GM18909 (cell line): Measurements from ENCODE around the gene PHLPP2.
"Not testable (repeated sequence)": the region's sequence is repeated elsewhere in the genome, so short reads cannot be mapped to it uniquely, and the experiment has no call there.

Source experiments
- ATAC-seq: cut with Tn5 transposase; IDR thresholded peaks from one replicate; pipeline ENCODE4 v1.9.1; 2021; ENCODE audit warnings: mild to moderate bottlenecking; ENCODE audit not compliant: unreplicated experiment, poor library complexity

The PHLPP2 gene

GRCh38 chr16:71626018-71626857 lies 98.3 kb downstream of the PHLPP2 start, which contains the start of gene MARVELD3:
Gene MARVELD3, plus strand, starts transcription at chr16:71626184. Its CDS starts 46 bp downstream, at chr16:71626230.
- no peak for ATAC-seq

GRCh38 chr16:71625113-71625850 lies 99.2 kb downstream of the PHLPP2 start:
- ATAC-seq: no peak

DNA sequence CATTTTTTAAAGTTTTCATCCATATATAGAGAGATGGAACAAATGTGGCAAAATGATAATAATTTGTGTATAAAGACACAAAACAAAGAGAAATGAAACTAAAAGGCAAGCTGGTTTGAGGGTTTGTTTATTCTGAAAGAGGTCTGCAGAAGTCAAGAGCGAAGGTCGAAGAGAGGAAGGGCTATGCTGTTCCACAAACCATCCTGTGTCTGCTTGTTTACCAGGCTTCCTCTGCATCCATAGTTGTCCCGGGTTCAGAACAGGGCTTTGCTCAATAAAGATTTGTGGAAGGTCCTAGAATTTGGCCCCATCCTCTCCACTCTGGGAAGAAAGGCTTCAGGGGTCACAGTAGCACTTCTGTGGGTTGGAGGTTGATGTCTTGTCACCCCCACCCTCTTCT lies 100.9 kb downstream of the PHLPP2 start:
- no peak for ATAC-seq

- no peak for ATAC-seq
These were observed 102.4 kb downstream of the PHLPP2 start for GRCh38 chr16:71622088-71622487.

DNA sequence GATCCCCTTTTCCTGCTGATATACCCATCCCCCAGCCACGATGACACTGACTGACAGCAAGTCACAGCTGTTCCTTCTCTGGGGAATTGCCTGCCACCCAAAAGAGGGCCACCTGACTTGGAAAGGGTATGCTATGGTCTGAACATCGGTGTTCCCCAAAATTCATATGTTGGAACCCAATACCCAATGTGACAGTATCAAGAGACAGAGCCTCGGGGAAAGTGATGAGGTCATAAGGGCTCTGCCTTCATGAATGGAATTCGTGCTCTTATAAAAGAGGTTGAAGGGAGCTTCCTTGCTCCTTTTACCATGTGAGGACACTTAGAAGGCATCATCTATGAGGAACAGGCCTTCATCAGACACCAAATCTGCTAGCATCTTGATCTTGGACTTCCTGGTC lies 106.1 kb downstream of the PHLPP2 start:
- ATAC-seq: no peak

DNA sequence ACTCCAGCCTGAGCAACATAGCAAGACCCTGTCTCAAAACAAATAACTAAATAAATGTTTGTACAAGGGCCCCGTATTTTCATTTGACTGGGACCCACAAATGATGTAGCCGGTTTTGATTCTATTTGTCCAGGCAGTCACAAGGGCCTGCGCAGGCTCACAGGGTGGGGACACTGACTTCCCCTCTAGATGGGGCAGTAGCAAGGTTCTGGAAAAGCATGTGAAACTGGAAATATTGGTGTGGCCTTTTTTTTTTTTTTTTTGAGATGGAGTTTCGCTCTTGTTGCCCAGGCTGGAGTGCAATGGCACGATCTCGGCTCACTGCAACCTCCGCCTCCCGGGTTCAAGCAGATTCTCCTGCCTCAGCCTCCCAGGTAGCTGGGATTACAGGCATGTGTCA lies 109.5 kb downstream of the PHLPP2 start:
- not testable (repeated sequence) for ATAC-seq

GRCh38 chr16:71610936-71611871 lies 113.3 kb downstream of the PHLPP2 start:
- peak; percentile 51 for ATAC-seq

DNA sequence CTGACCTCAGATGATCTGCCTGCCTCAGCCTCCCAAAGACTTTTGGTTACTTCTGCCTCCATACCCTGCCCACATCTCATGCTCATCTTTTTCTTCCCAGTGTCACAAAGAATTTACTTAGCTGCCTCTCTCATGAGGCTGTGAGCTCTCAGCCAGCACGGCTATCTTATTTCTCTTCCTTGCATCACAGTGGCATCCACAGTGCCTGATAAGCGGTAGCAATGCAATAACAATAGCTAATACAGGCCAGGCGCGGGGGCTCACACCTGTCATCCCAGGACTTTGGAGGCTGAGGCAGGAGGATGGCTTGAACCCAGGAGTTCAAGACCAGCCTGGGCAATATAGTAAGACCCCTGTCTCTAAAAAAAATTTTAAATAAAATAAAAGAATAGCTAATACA lies 114.1 kb downstream of the PHLPP2 start:
- ATAC-seq: no peak

GRCh38 chr16:71609066-71609465 lies 115.4 kb downstream of the PHLPP2 start:
- no peak for ATAC-seq

GRCh38 chr16:71600822-71601221 lies 123.7 kb downstream of the PHLPP2 start:
- no peak for ATAC-seq

GRCh38 chr16:71598426-71598825 lies 126.1 kb downstream of the PHLPP2 start:
- not testable (repeated sequence) for ATAC-seq

GRCh38 chr16:71595340-71595826 lies 129.1 kb downstream of the PHLPP2 start:
- ATAC-seq: not testable (repeated sequence)
